Spleen (tissue), 11 donors: ENCODE data around the gene RFNG. TPM values are rescaled to one million over a fixed set of nuclear protein-coding genes. Genes with fewer than 3 reads are reported as not detected.

ENCODE experiments used
- DNase-seq: peaks from one replicate; pipeline ENCODE4 v3.0.0-alpha.2; 2020
- H3K27ac ChIP-seq, 8 donors: fragments of 200-600 bp; sonication (generic) in 7 of 8; 1 replicate in 4 of 8; 2 replicates in 4 of 8; pipeline versions ENCODE4 v1.5.0 to v1.8.0; 2016 to 2021; ENCODE audit warnings: inconsistent platforms in 4 of 8, mild to moderate bottlenecking in 4 of 8, moderate library complexity in 1 of 8
- H3K27me3 ChIP-seq, 7 donors: fragments of 200-600 bp; sonication (generic) in 6 of 7; replicated peaks in 1 of 7; 1 replicate in 4 of 7; 2 replicates in 3 of 7; pipeline versions ENCODE4 v1.5.0 to v1.8.0; 2016 to 2021; ENCODE audit warnings: inconsistent platforms in 3 of 7, mild to moderate bottlenecking in 1 of 7
- H3K36me3 ChIP-seq, 6 donors: fragments of 200-600 bp; sonication (generic) in 5 of 6; 1 replicate in 4 of 6; 2 replicates in 2 of 6; pipeline versions ENCODE4 v1.5.0 to v1.8.0; 2016 to 2021; ENCODE audit warnings: inconsistent platforms in 2 of 6
- H3K4me1 ChIP-seq, 6 donors: fragments of 200-600 bp; sonication (generic) in 5 of 6; 1 replicate in 3 of 6; 2 replicates in 3 of 6; pipeline versions ENCODE4 v1.5.0 to v1.8.0; 2016 to 2021; ENCODE audit warnings: inconsistent platforms in 3 of 6
- H3K4me3 ChIP-seq, 8 donors: fragments of 200-600 bp; sonication (generic) in 7 of 8; 1 replicate in 4 of 8; 2 replicates in 4 of 8; pipeline versions ENCODE4 v1.5.0 to v1.8.0; 2016 to 2021; ENCODE audit warnings: inconsistent platforms in 4 of 8, mild to moderate bottlenecking in 4 of 8, moderate library complexity in 2 of 8
- H3K9me3 ChIP-seq, 8 donors: fragments of 200-600 bp; sonication (generic) in 7 of 8; 1 replicate in 4 of 8; 2 replicates in 4 of 8; pipeline versions ENCODE4 v1.5.0 to v1.8.0; 2016 to 2021; ENCODE audit warnings: inconsistent platforms in 4 of 8
- POLR2A ChIP-seq, 3 donors: fragments of 450-650 bp; IDR thresholded peaks; one replicate each; pipeline ENCODE4 v1.5.1; 2017; ENCODE audit warnings: antibody characterized with exemption in 3 of 3, mild to moderate bottlenecking in 1 of 3
- POLR2AphosphoS5 ChIP-seq, 3 donors: sonication (generic); formaldehyde crosslinking; IDR thresholded peaks; one replicate each; pipeline ENCODE4 v1.5.1; 2017; ENCODE audit warnings: antibody characterized with exemption in 3 of 3
- WGBS, 5 donors: extraction: QIAGEN DNeasy Blood & Tissue Kit in 3 of 5; methylation state at CpG; one replicate each; pipeline versions ENCODE4 v1.1.5 to v1.1.7; 2013 to 2018; 5-methylcytosine and 5-hydroxymethylcytosine counted together
- intact Hi-C: fragments of 100-400 bp; cut with DNase I; formaldehyde crosslinking; loops from one replicate; pipeline ENCODE4 v1.15.0; 2023; ENCODE audit warnings: low total_unique reads
- polyA plus RNA-seq, 3 donors: library from polyadenylated mRNA; stranded (reverse); fragments of 200-250 nt; gene quantifications; one replicate each; pipeline ENCODE4 v1.2.1, GENCODE V29; 2013
- total RNA-seq, 7 donors: library from RNA; depleted of rRNA in 3 of 7; stranded (reverse); fragments of >200 nt in 3 of 7; fragmentation: NEBNext Ultra II Directional in 4 of 7; extraction: Animal tissue kit (Norgen Biotek cat#: 25700) in 4 of 7; gene quantifications; one replicate each; pipeline versions ENCODE4 v1.1.0 to v1.2.1, GENCODE V29; 2016 to 2021
- TF ChIP-seq, protein P1 (sequence below), 11 experiments: fragments of 200-600 bp in 7 of 11; fragments of 450-650 bp in 4 of 11; sonication (generic) in 4 of 11; IDR thresholded peaks in 8 of 11; conservative IDR thresholded peaks in 3 of 11; 1 replicate in 7 of 11; 2 replicates in 4 of 11; pipeline versions ENCODE4 v1.4.0 to v1.8.0; 2016 to 2021; ENCODE audit warnings: antibody characterized with exemption in 11 of 11, inconsistent platforms in 4 of 11, mild to moderate bottlenecking in 1 of 11
- donor health status: healthy with polysubstance abuse.
- donor health status: DM: no; HTN: no; CAD: no; lungs with moderate emphysema.
- donor health status: DM: no; HTN: no; CAD: no.
- donor health status: Bipolar disorder and iron deficiency.
- donor health status: healthy.
- donor health status: DM: no; HTN: no; CAD: no.
- donor health status: DM: yes; HTN: yes; CAD: no.

The RFNG gene
- total and polyA plus RNA-seq, 10 donors, result 21.4 to 42.3 (median 27.2) TPM

DNA sequence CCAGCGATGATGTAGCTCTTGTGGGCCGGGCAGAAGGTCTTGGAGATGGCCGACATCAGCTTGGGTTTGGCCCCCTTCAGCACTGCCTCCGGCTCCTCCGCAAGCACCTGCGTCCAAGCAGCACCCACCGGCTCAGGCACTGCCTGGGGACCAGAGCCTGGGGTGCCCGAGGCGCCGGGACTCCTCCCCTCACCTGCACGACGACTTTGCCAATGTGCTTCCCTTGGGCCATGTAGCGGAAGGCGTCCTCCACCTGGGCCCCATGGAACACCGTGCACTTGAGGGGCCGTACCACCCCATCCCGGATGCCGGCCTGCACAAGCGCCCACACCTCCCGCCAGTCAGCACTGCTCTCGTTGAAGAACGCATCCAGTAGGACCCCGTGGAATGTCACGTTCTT, 31.4 kb upstream of the RFNG start:
- H3K4me3 ChIP-seq, result no peak overlapping the region
- peaks cover 0 to 100% (median 93%) of the 10 kb centered on the region in 6 donors for H3K36me3 ChIP-seq
- H3K9me3 ChIP-seq, result no peaks in the 10 kb centered on the region
- no peaks in the 10 kb centered on the region for H3K27me3 ChIP-seq
- peaks cover 0 to 13% (median 4%) of the 10 kb centered on the region in 6 donors for H3K4me1 ChIP-seq
- DNase-seq, result no peak
- WGBS, 5 donors, result 90 to 96% (median 94%) methylated on average over 11 to 24 of the region's 24 CpGs
- H3K27ac ChIP-seq, result no peak overlapping the region
- intact Hi-C loops, result no loop called here
- TF ChIP-seq POLR2AphosphoS5 (IDR thresholded peaks at IDR 0.05), result no peak
- TF ChIP-seq, protein P1, sequence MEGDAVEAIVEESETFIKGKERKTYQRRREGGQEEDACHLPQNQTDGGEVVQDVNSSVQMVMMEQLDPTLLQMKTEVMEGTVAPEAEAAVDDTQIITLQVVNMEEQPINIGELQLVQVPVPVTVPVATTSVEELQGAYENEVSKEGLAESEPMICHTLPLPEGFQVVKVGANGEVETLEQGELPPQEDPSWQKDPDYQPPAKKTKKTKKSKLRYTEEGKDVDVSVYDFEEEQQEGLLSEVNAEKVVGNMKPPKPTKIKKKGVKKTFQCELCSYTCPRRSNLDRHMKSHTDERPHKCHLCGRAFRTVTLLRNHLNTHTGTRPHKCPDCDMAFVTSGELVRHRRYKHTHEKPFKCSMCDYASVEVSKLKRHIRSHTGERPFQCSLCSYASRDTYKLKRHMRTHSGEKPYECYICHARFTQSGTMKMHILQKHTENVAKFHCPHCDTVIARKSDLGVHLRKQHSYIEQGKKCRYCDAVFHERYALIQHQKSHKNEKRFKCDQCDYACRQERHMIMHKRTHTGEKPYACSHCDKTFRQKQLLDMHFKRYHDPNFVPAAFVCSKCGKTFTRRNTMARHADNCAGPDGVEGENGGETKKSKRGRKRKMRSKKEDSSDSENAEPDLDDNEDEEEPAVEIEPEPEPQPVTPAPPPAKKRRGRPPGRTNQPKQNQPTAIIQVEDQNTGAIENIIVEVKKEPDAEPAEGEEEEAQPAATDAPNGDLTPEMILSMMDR (IDR thresholded peaks at IDR 0.05 in 8 of 11, conservative IDR thresholded peaks at IDR 0.05 in 3 of 11), result no peak

DNA sequence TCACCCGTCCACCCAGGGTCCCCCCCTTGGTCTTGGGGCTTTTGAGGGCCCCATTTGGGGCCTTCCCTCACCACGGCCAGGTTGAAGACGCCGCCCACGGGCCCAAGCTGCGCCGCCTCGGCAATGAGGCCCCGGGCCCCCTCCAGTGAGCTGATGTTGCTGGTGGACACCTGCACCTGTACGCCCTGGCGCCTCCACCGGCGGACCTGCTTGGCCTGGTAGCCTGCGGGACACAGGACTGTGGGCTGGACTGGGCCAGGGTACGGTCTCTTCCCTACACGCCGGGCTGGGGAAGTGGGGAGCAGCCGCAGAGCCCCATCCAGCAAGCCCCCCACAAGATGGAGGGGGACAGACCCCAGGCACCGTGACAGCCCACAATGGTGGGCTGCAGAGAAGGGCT, 30.8 kb upstream of the RFNG start:
- H3K36me3 ChIP-seq, result peaks cover 0 to 100% (median 88%) of the 10 kb centered on the region in 6 donors
- intact Hi-C loops, result no loop called here
- TF ChIP-seq, protein P1 (IDR thresholded peaks at IDR 0.05 in 8 of 11, conservative IDR thresholded peaks at IDR 0.05 in 3 of 11), result no peak
- TF ChIP-seq POLR2AphosphoS5 (IDR thresholded peaks at IDR 0.05), result no peak
- TF ChIP-seq POLR2A (IDR thresholded peaks at IDR 0.05), result no peak
- no peak overlapping the region for H3K4me3 ChIP-seq
- peaks cover 0 to 13% (median 4%) of the 10 kb centered on the region in 6 donors for H3K4me1 ChIP-seq
- no peak for DNase-seq
- no peaks in the 10 kb centered on the region for H3K27me3 ChIP-seq
- H3K9me3 ChIP-seq, result no peaks in the 10 kb centered on the region
- no peak overlapping the region for H3K27ac ChIP-seq
- WGBS, 5 donors, result 86 to 94% (median 91%) methylated on average over 7 to 19 of the region's 19 CpGs

DNA sequence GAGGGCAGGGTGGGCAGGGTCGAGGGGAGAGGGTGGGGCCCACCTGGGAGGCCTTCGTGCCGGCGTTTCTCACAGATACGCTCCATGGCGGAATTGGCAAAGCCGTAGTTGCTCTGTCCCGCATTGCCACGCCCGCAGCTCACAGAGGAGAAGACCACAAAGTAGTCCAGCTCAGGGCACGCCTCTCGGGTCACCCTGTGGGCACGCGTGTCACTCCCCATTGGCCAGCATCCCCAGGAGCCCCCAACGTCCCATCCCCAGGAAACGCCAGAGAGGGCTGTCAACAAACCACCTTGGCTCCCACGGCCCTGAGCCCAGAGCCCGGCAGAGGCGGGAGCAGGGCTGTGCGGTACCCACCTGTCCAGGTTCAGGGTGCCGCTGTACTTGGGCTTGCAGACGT, 30.4 kb upstream of the RFNG start:
- TF ChIP-seq POLR2A (IDR thresholded peaks at IDR 0.05) (no peak), POLR2AphosphoS5 (IDR thresholded peaks at IDR 0.05) (no peak)
- TF ChIP-seq, protein P1 (IDR thresholded peaks at IDR 0.05 in 8 of 11, conservative IDR thresholded peaks at IDR 0.05 in 3 of 11), result no peak
- H3K27ac ChIP-seq, result no peak overlapping the region
- no peaks in the 10 kb centered on the region for H3K9me3 ChIP-seq
- peaks cover 0 to 95% (median 83%) of the 10 kb centered on the region in 6 donors for H3K36me3 ChIP-seq
- H3K27me3 ChIP-seq, result no peaks in the 10 kb centered on the region
- intact Hi-C loops, result no loop called here
- no peak overlapping the region for H3K4me3 ChIP-seq
- 91 to 96% (median 93%) methylated on average over 6 to 22 of the region's 22 CpGs for WGBS, 5 donors
- DNase-seq, result no peak
- peaks cover 0 to 13% (median 4%) of the 10 kb centered on the region in 6 donors for H3K4me1 ChIP-seq

DNA sequence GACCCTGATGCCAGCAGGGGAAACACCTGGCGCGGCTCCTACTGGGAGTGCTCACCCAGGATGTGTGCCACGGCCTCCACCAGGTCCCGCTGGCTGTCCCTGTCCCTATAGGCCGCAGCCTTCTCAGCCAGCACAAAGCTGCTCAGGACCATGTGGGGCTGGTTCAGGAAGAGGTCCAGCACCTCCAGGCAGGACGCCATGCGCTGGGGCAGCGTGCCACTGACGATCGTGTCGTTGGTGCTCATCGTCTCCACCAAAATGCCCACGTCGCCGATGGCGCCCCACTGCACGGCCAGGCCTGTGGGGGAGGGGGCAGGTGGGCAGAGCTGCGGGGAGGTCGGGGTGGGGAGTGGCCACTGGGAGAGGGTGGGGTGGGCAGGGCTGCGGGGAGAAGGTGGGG, 29.9 kb upstream of the RFNG start:
- Histone ChIP-seq H3K4me1 (peaks cover 0 to 13% (median 4%) of the 10 kb centered on the region in 6 donors), H3K9me3 (no peaks in the 10 kb centered on the region), H3K27me3 (no peaks in the 10 kb centered on the region), H3K36me3 (peaks cover 0 to 91% (median 79%) of the 10 kb centered on the region in 6 donors), H3K27ac (no peak overlapping the region), H3K4me3 (no peak overlapping the region)
- TF ChIP-seq, protein P1 (IDR thresholded peaks at IDR 0.05 in 8 of 11, conservative IDR thresholded peaks at IDR 0.05 in 3 of 11), result no peak
- TF ChIP-seq POLR2AphosphoS5 (IDR thresholded peaks at IDR 0.05), result no peak
- TF ChIP-seq POLR2A (IDR thresholded peaks at IDR 0.05), result no peak
- intact Hi-C loops, result no loop called here
- WGBS, 5 donors, result 87 to 98% (median 94%) methylated on average over 3 to 20 of the region's 20 CpGs
- DNase-seq, result no peak
